Brain microvascular endothelial cell (primary cell): ENCODE data around the gene HIF1A.
"Not testable (repeated sequence)": the region's sequence is repeated elsewhere in the genome, so short reads cannot be mapped to it uniquely, and the experiment has no call there.

ENCODE experiments used
- DNase-seq: peaks from one replicate; pipeline ENCODE4 v3.0.0-alpha.2; 2020
- H3K27ac ChIP-seq: fragments of 250-450 bp; sonication (Bioruptor Pico); 2 replicates; pipeline ENCODE4 v1.5.1; 2020; ENCODE audit warnings: mild to moderate bottlenecking, moderate library complexity
- H3K27me3 ChIP-seq: fragments of 250-450 bp; sonication (Bioruptor Pico); replicated peaks from 2 replicates; pipeline ENCODE4 v1.5.1; 2020; ENCODE audit warnings: mild to moderate bottlenecking
- H3K36me3 ChIP-seq: fragments of 250-450 bp; sonication (Bioruptor Pico); replicated peaks from 2 replicates; pipeline ENCODE4 v1.5.1; 2020; ENCODE audit warnings: mild to moderate bottlenecking
- H3K4me3 ChIP-seq: 2 replicates; pipeline ENCODE4 v1.5.1; 2011; ENCODE audit warnings: low read depth, mild to moderate bottlenecking, control low read depth, low read length, moderate library complexity
- in situ Hi-C: cut with HindIII; loops from 2 replicates; pipeline ENCODE4 v1.10.0; 2017; ENCODE audit warnings: low sequenced_read_pairs, low pct_ligation_motif_present
- TF ChIP-seq, protein P1 (sequence below): IDR thresholded peaks from 2 replicates; pipeline ENCODE4 v1.5.1; 2011; ENCODE audit warnings: low read depth, mild to moderate bottlenecking, moderate library complexity, low read length, control low read depth, inconsistent platforms; ENCODE audit errors: missing control alignments

Gene HIF1A

DNA sequence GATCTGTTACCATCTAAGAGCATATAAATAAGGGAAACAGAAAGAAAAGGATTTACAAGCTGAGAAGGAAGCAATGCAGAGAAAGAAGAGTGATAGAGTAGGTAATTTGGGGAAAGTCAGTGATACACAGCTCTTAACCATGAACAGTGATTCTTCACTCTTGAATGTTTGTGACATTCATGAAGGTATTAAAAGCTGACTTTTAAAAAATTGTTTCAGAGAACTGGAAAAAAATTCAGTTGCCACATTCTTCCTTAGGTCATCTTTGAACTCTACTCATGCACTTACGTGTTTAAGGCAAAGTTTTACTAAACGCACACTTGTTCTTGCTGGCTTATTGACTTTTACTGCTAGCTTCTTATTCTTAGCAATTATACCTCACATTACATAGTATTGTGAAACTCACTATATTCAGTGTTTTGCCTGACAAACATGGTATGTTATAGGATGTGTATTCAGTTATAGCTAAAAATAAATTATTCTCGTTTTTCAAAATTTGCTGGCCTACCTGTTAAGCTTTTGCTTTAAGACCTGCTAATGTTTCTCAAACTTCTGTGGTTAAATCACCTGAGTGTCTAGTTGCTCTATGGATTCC is 10.9 kb downstream of the HIF1A start:
- no peaks in the 10 kb centered on the region for H3K27me3 ChIP-seq
- H3K4me3 ChIP-seq = peak overlapping the region; percentile 77
- in situ Hi-C loops = loop anchor here (25.0 kb wide), 2 partner anchors 144 to 244 kb away; no protein-coding TSS in a partner anchor
- H3K36me3 ChIP-seq = peaks cover 24% of the 10 kb centered on the region
- peak overlapping the region; percentile 94 for H3K27ac ChIP-seq
- no peak for DNase-seq
- TF ChIP-seq, protein P1, sequence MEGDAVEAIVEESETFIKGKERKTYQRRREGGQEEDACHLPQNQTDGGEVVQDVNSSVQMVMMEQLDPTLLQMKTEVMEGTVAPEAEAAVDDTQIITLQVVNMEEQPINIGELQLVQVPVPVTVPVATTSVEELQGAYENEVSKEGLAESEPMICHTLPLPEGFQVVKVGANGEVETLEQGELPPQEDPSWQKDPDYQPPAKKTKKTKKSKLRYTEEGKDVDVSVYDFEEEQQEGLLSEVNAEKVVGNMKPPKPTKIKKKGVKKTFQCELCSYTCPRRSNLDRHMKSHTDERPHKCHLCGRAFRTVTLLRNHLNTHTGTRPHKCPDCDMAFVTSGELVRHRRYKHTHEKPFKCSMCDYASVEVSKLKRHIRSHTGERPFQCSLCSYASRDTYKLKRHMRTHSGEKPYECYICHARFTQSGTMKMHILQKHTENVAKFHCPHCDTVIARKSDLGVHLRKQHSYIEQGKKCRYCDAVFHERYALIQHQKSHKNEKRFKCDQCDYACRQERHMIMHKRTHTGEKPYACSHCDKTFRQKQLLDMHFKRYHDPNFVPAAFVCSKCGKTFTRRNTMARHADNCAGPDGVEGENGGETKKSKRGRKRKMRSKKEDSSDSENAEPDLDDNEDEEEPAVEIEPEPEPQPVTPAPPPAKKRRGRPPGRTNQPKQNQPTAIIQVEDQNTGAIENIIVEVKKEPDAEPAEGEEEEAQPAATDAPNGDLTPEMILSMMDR = no peak

- not testable (repeated sequence) for H3K4me3 ChIP-seq, DNase-seq, H3K27me3 ChIP-seq
- in situ Hi-C loops = loop anchor here (25.0 kb wide), 2 partner anchors 145 to 245 kb away; no protein-coding TSS in a partner anchor
- Histone ChIP-seq H3K27ac (peak overlapping the region; percentile 15), H3K36me3 (peaks cover 24% of the 10 kb centered on the region)
Measured at GRCh38 chr14:61707774-61708173, 12.5 kb downstream of the HIF1A start.

GRCh38 chr14:61708693-61709092 is 13.4 kb downstream of the HIF1A start:
- H3K36me3 ChIP-seq = peaks cover 24% of the 10 kb centered on the region
- in situ Hi-C loops = loop anchor here (25.0 kb wide), 2 partner anchors 146 to 246 kb away; no protein-coding TSS in a partner anchor
- DNase-seq, H3K27me3 ChIP-seq: not testable (repeated sequence)
- H3K27ac ChIP-seq = peak overlapping the region; percentile 44
- H3K4me3 ChIP-seq = peak overlapping the region; percentile 13

GRCh38 chr14:61710853-61711817 is 15.8 kb downstream of the HIF1A start:
- TF ChIP-seq, protein P1 = no peak
- Histone ChIP-seq H3K36me3 (peaks cover 8% of the 10 kb centered on the region), H3K4me3 (peak overlapping the region; percentile 36), H3K27ac (peak overlapping the region; percentile 22), H3K27me3 (no peaks in the 10 kb centered on the region)
- DNase-seq = no peak
- in situ Hi-C loops = loop anchor here (25.0 kb wide), 2 partner anchors 149 to 249 kb away; no protein-coding TSS in a partner anchor

- H3K27ac ChIP-seq = peak overlapping the region; percentile 4
- in situ Hi-C loops = loop anchor here (25.0 kb wide), 2 partner anchors 150 to 250 kb away; no protein-coding TSS in a partner anchor
- H3K27me3 ChIP-seq = no peaks in the 10 kb centered on the region
- DNase-seq = no peak
- no peaks in the 10 kb centered on the region for H3K36me3 ChIP-seq
- peak overlapping the region; percentile 36 for H3K4me3 ChIP-seq
- TF ChIP-seq, protein P1 = no peak
Measured at GRCh38 chr14:61712137-61712536, 16.8 kb downstream of the HIF1A start.

GRCh38 chr14:61713724-61714437 is 18.6 kb downstream of the HIF1A start:
- peak overlapping the region; percentile 31 for H3K4me3 ChIP-seq

More at GRCh38 chr14:61713724-61714437, 18.6 kb downstream of the HIF1A start:
- peak overlapping the region; percentile 12 for H3K27ac ChIP-seq
- no peaks in the 10 kb centered on the region for H3K27me3 ChIP-seq
- DNase-seq = no peak
- TF ChIP-seq, protein P1 = peak; percentile 10
- in situ Hi-C loops = loop anchor here (25.0 kb wide), 2 partner anchors 152 to 252 kb away; no protein-coding TSS in a partner anchor
- peaks cover under 1% of the 10 kb centered on the region for H3K36me3 ChIP-seq
